Progenitor cell of endocrine pancreas (in vitro differentiated cells): Measurements from ENCODE around the gene BOK. TPM values are rescaled to one million over a fixed set of nuclear protein-coding genes. Genes with fewer than 3 reads are reported as not detected.
A peak's percentile ranks its signal among the peaks of the same experiment; 100 is the strongest.

Experiments
- DNase-seq: peaks from one replicate; pipeline ENCODE4 v3.0.0; 2021; ENCODE audit warnings: low spot score; ENCODE audit not compliant: unreplicated experiment
- H3K27ac Mint-ChIP-seq: 2 replicates; pipeline ENCODE4 v1.8.0; 2021; ENCODE audit warnings: mild to moderate bottlenecking, moderate library complexity, mixed read lengths
- H3K27me3 Mint-ChIP-seq: 2 replicates; pipeline ENCODE4 v1.8.0; 2021; ENCODE audit warnings: mixed read lengths
- H3K36me3 Mint-ChIP-seq: 2 replicates; pipeline ENCODE4 v1.8.0; 2022; ENCODE audit warnings: mixed read lengths; ENCODE audit not compliant: insufficient read depth
- H3K4me1 Mint-ChIP-seq: 2 replicates; pipeline ENCODE4 v1.8.0; 2021; ENCODE audit warnings: low read depth, mixed read lengths
- H3K4me3 Mint-ChIP-seq: 2 replicates; pipeline ENCODE4 v1.8.0; 2021; ENCODE audit warnings: low read depth, mild to moderate bottlenecking, moderate library complexity, mixed read lengths
- H3K9me3 Mint-ChIP-seq: 2 replicates; pipeline ENCODE4 v1.8.0; 2021; ENCODE audit warnings: low read depth, mixed read lengths
- total RNA-seq: library from RNA; stranded (reverse); gene quantifications from 2 replicates; pipeline ENCODE4 v1.2.1, GENCODE V29; 2021
- TF ChIP-seq, protein P1 (sequence below): fragments of 200-600 bp; sonication (generic); IDR thresholded peaks from one replicate; pipeline ENCODE4 v1.5.0; 2021; ENCODE audit warnings: antibody characterized with exemption, mild to moderate bottlenecking; ENCODE audit not compliant: unreplicated experiment

The BOK gene
- total RNA-seq, 1 donor from 2014 or later = 8.0 TPM

DNA sequence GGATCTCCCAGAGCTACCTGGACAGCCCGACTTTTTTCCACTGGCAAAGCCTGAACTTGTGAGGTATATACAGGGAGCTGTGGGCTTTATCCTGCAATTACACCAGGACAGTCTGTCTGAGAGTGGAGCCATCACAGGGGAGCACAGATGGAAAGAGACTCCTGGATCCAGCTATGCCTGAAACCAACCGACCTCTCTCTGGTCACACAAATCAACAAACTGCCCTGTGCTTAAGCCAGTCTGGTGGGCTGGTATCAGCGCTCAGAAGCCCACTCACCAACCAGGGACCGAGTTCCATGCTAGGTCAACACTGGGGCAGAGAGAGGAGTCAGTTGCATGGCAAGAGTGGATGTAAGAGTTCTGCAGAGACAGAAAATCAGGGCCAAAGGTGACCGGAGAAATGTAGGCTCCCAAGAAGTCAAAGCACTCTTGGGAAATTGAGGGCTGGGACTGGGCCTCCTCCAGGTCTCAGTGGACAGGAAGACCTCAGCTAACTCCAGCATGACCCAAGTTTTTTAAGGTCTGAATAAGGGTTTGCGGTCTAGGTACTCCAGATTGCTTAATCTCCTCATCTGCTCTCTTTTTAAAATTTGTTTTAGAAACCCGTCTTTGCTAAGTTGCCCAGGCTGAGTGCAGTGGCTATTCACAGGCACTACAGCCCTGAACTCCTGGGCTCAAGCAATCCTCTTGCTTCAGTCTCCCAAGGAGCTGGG, 3.8 kb upstream of the BOK start:
- no peak for DNase-seq
- H3K27me3 Mint-ChIP-seq = peaks cover 45% of the 10 kb centered on the region
- H3K9me3 Mint-ChIP-seq = peaks cover 13% of the 10 kb centered on the region
- H3K36me3 Mint-ChIP-seq = peaks cover 4% of the 10 kb centered on the region
- H3K4me3 Mint-ChIP-seq = no peak overlapping the region
- H3K4me1 Mint-ChIP-seq = peaks cover 3% of the 10 kb centered on the region
- TF ChIP-seq, protein P1, sequence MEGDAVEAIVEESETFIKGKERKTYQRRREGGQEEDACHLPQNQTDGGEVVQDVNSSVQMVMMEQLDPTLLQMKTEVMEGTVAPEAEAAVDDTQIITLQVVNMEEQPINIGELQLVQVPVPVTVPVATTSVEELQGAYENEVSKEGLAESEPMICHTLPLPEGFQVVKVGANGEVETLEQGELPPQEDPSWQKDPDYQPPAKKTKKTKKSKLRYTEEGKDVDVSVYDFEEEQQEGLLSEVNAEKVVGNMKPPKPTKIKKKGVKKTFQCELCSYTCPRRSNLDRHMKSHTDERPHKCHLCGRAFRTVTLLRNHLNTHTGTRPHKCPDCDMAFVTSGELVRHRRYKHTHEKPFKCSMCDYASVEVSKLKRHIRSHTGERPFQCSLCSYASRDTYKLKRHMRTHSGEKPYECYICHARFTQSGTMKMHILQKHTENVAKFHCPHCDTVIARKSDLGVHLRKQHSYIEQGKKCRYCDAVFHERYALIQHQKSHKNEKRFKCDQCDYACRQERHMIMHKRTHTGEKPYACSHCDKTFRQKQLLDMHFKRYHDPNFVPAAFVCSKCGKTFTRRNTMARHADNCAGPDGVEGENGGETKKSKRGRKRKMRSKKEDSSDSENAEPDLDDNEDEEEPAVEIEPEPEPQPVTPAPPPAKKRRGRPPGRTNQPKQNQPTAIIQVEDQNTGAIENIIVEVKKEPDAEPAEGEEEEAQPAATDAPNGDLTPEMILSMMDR = no peak
- H3K27ac Mint-ChIP-seq = no peak overlapping the region

DNA sequence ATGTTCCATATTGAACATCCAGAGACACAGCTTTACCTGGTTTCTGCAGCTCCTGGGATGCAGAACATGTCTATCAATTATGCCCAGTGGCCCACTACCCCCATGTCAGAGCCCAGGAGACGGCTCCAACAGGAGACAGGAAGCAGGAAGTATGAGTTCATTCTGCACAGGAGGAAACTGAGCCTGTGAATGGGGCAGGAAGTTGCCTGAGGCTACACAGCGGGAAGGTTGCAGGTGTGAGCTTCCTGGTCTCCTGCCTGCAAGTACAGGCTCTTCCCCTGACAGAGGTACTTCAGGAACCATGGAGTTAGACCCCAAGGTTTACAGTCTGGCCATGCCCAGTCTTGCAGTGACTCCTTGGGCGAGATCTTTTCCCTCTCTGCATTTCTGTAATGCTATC, 2.8 kb upstream of the BOK start:
- Mint-ChIP-seq H3K4me3 (no peak overlapping the region), H3K27ac (no peak overlapping the region), H3K27me3 (peaks cover 45% of the 10 kb centered on the region), H3K4me1 (peaks cover 4% of the 10 kb centered on the region), H3K9me3 (peaks cover 13% of the 10 kb centered on the region), H3K36me3 (peaks cover 4% of the 10 kb centered on the region)
- DNase-seq = no peak
- TF ChIP-seq, protein P1 = no peak

DNA sequence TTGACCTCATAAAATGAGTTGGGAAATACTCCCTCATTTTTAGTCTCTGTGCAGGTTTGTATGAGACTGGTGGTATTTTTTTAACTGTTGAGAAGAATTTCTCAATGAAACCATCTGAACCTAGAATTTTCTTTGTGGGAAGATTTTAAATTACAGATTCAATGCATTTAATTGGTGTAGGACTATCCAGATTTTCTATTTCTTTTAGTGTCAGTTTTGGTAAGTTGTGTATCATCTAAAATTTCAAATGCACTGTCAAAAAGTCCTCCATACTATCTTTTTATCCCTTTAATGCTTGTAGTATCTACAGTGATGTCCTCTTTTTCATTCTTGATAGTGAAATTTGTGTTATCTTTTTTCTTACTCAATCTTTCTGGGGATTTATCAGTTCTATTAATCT, 1.8 kb upstream of the BOK start:
- H3K9me3 Mint-ChIP-seq = peaks cover 13% of the 10 kb centered on the region
- TF ChIP-seq, protein P1 = no peak
- DNase-seq = no peak
- H3K27ac Mint-ChIP-seq = no peak overlapping the region
- peaks cover 39% of the 10 kb centered on the region for H3K27me3 Mint-ChIP-seq
- peaks cover 4% of the 10 kb centered on the region for H3K4me1 Mint-ChIP-seq
- peaks cover 4% of the 10 kb centered on the region for H3K36me3 Mint-ChIP-seq
- H3K4me3 Mint-ChIP-seq = no peak overlapping the region

DNA sequence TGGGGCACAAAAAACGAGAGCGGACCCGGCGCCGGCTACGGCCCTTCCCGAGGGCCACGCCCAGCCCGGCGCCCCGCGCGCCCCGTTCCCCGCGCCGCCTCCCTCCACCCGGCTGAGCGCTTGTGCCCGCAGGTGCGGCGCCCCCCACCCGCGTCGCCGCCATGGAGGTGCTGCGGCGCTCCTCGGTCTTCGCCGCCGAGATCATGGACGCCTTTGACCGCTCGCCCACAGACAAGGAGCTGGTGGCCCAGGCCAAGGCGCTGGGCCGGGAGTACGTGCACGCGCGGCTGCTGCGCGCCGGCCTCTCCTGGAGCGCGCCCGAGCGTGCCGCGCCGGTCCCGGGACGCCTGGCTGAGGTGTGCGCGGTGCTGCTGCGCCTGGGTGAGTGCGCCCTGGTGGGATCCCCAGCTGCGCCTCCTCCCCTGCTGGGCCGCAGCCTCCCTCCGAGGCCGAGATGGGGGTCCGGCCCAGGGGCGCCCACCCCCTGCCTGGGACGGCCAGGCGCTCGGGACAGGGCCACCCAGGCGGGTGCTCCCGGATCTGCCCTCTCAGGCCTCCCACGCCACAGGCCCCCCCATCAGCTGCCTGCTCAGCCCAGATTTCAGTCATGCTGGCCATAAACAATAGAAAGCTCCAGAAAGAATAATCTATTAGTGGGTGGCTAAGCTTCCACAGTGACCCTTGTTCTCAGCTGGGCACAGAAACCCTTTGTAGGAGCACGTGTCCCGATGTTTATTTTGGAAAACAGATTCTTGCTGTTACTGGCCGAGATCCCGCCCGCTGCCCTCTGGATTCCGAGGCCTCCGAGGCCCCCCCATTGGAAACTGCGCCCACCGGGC, 997 bp downstream of the BOK start:
- DNase-seq = no peak
- TF ChIP-seq, protein P1 = no peak
- peak overlapping the region; percentile 56 for H3K27ac Mint-ChIP-seq

DNA sequence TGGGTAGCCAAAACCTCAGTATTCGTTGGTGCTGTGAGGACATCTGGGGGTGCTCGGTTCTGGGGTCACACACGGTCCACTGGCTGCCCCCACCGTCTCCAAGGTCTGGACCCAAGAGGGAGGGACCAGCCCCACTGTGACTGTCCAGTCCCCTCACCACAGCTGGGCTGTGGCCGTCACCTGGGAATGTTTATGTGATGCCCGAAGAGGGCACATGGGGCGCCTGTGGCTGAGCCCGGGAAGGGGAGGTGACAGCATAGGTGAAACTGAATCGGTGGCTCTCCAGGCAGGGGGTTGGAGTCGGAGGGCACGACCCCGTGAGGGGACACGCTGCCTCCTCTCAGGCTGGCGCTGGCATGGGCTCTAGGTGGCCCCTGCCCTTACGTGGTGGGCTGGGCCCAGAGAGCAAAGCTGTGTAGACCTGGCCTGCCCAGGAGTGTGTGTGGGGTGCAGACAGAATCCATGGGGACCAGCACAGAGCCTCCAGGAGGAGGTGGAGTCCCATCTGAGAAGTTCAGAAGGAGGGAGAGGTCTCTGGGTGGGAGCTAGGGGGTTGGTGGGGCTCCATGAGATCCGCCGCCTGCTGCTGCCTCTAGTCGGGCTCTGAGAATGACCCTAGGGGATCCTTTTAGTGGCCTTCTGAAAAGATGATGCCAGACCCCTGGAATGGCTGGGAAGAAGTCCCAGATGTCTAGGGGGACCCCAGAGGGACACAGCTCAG, 1.8 kb downstream of the BOK start:
- TF ChIP-seq, protein P1 = no peak
- Mint-ChIP-seq H3K27me3 (peaks cover 21% of the 10 kb centered on the region), H3K4me1 (peaks cover 4% of the 10 kb centered on the region), H3K27ac (no peak overlapping the region), H3K9me3 (peaks cover 13% of the 10 kb centered on the region), H3K36me3 (peaks cover 4% of the 10 kb centered on the region), H3K4me3 (peak overlapping the region; percentile 67)
- no peak for DNase-seq

More for the DNA sequence above, 997 bp downstream of the BOK start:
- Mint-ChIP-seq H3K4me1 (peaks cover 4% of the 10 kb centered on the region), H3K36me3 (peaks cover 4% of the 10 kb centered on the region), H3K9me3 (peaks cover 13% of the 10 kb centered on the region), H3K4me3 (peak overlapping the region; percentile 67), H3K27me3 (peaks cover 25% of the 10 kb centered on the region)
